IMR-90 (cell line): ENCODE measurements around the gene GPRIN3. TPM values are rescaled to one million over a fixed set of nuclear protein-coding genes. Genes with fewer than 3 reads are reported as not detected.

ENCODE experiments used
- ATAC-seq: fragments of 200-7000 bp; cut with Tn5 transposase; 2 replicates; pipeline ENCODE4 v1.9.1; 2020; ENCODE audit warnings: low read depth, mild to moderate bottlenecking, moderate library complexity
- BruUV-seq: library from RNA; stranded (reverse); fragments of 400-500 nt; replicated peaks from 2 replicates; lab custom pipeline; 2021; lab: Mats Ljungman, UMichigan
- CTCF ChIA-PET: fragments of 300-600 bp; formaldehyde crosslinking; extraction: SDS; loops from one replicate; lab custom pipeline; 2021; ENCODE audit warnings: antibody characterized with exemption; lab: Yijun Ruan, JAX
- POLR2A ChIA-PET: fragments of 300-600 bp; sonication (Branson Sonifier 250); formaldehyde crosslinking; loops from one replicate; lab custom pipeline; 2022; ENCODE audit warnings: antibody characterized with exemption; ENCODE audit not compliant: unreplicated experiment; lab: Charles Lee
- DNase-seq: peaks from one replicate; pipeline ENCODE4 v3.0.0; 2013
- H2AFZ ChIP-seq: replicated peaks from 2 replicates; pipeline ENCODE3; 2013; ENCODE audit warnings: low read length, mild to moderate bottlenecking; ENCODE audit not compliant: poor library complexity
- H2AK5ac ChIP-seq: 2 replicates; pipeline ENCODE4 v1.6.1; 2013; ENCODE audit warnings: low read depth, low read length, inconsistent platforms
- H2AK9ac ChIP-seq: replicated peaks from 2 replicates; pipeline ENCODE3; 2013; ENCODE audit warnings: mild to moderate bottlenecking, low read depth, low read length, moderate library complexity; ENCODE audit not compliant: poor library complexity
- H2BK120ac ChIP-seq: 2 replicates; pipeline ENCODE4 v1.6.1; 2013; ENCODE audit warnings: low read depth, low read length, inconsistent platforms
- H2BK15ac ChIP-seq: 3 replicates; pipeline ENCODE4 v1.6.1; 2013; ENCODE audit warnings: low read depth, low read length, inconsistent platforms
- H2BK20ac ChIP-seq: 2 replicates; pipeline ENCODE4 v1.6.1; 2013; ENCODE audit warnings: low read depth, mild to moderate bottlenecking, inconsistent platforms, low read length, moderate library complexity
- H2BK5ac ChIP-seq: 2 replicates; pipeline ENCODE4 v1.6.1; 2013; ENCODE audit warnings: mild to moderate bottlenecking, low read depth, low read length, inconsistent platforms; ENCODE audit not compliant: poor library complexity, severe bottlenecking
- H3K14ac ChIP-seq: replicated peaks from 2 replicates; pipeline ENCODE4 v1.6.1; 2013; ENCODE audit warnings: low read depth, low read length, inconsistent platforms
- H3K18ac ChIP-seq: 2 replicates; pipeline ENCODE4 v1.6.1; 2013; ENCODE audit warnings: low read depth, low read length, control low read depth
- H3K23ac ChIP-seq: 2 replicates; pipeline ENCODE4 v1.6.1; 2013; ENCODE audit warnings: low read depth, low read length, inconsistent platforms
- H3K27ac ChIP-seq: 2 replicates; pipeline ENCODE4 v1.5.1; 2013; ENCODE audit warnings: mild to moderate bottlenecking, control low read depth, low read length; ENCODE audit not compliant: insufficient read depth
- H3K27me3 ChIP-seq: 2 replicates; pipeline ENCODE4 v1.6.1; 2013; ENCODE audit warnings: low read length; ENCODE audit not compliant: control insufficient read depth, insufficient read depth
- H3K36me3 ChIP-seq: 2 replicates; pipeline ENCODE4 v1.6.1; 2013; ENCODE audit warnings: low read length, mixed read lengths; ENCODE audit not compliant: control insufficient read depth, insufficient read depth
- H3K4ac ChIP-seq: 2 replicates; pipeline ENCODE4 v1.6.1; 2013; ENCODE audit warnings: low read depth, low read length, inconsistent platforms
- H3K4me1 ChIP-seq: 2 replicates; pipeline ENCODE4 v1.6.1; 2013; ENCODE audit warnings: low read length, mixed read lengths; ENCODE audit not compliant: control insufficient read depth, insufficient read depth
- H3K4me2 ChIP-seq: 2 replicates; pipeline ENCODE4 v1.6.1; 2013; ENCODE audit warnings: low read depth, mild to moderate bottlenecking, control low read depth, low read length, moderate library complexity
- H3K4me3 ChIP-seq: 2 replicates; pipeline ENCODE4 v1.5.1; 2013; ENCODE audit warnings: low read depth, mild to moderate bottlenecking, control low read depth, low read length, moderate library complexity; ENCODE audit not compliant: insufficient read depth
- H3K56ac ChIP-seq: 2 replicates; pipeline ENCODE4 v1.6.1; 2013; ENCODE audit warnings: low read length, inconsistent platforms; ENCODE audit not compliant: insufficient read depth; ENCODE audit errors: extremely low read depth
- H3K79me1 ChIP-seq, 2 experiments: 2 replicates each; pipeline ENCODE4 v1.6.1; 2013; ENCODE audit warnings: low read length in 2 of 2, inconsistent platforms in 1 of 2, low read depth in 1 of 2
- H3K9ac ChIP-seq: 2 replicates; pipeline ENCODE4 v1.6.1; 2013; ENCODE audit warnings: low read depth, low read length, control low read depth
- H3K9me1 ChIP-seq: 2 replicates; pipeline ENCODE4 v1.6.1; 2013; ENCODE audit warnings: low read length, inconsistent platforms; ENCODE audit not compliant: insufficient read depth
- H3K9me3 ChIP-seq: 2 replicates; pipeline ENCODE4 v1.6.1; 2013; ENCODE audit warnings: low read length; ENCODE audit not compliant: control insufficient read depth, insufficient read depth
- H4K20me1 ChIP-seq: 2 replicates; pipeline ENCODE4 v1.6.1; 2013; ENCODE audit warnings: low read length, inconsistent platforms; ENCODE audit not compliant: insufficient read depth
- H4K5ac ChIP-seq: 2 replicates; pipeline ENCODE4 v1.6.1; 2013; ENCODE audit warnings: mild to moderate bottlenecking, low read depth, low read length, control low read depth
- H4K8ac ChIP-seq, 2 experiments: 2 replicates each; pipeline ENCODE4 v1.6.1; 2013; ENCODE audit warnings: low read depth in 2 of 2, low read length in 2 of 2, control low read depth in 1 of 2, inconsistent platforms in 1 of 2
- H4K91ac ChIP-seq: 2 replicates; pipeline ENCODE4 v1.6.1; 2013; ENCODE audit warnings: low read depth, low read length, inconsistent platforms; ENCODE audit not compliant: insufficient read depth
- BHLHE40 ChIP-seq: fragments of 150-350 bp; IDR thresholded peaks from 2 replicates; pipeline ENCODE4 v1.6.1; 2016; ENCODE audit warnings: mild to moderate bottlenecking, low read depth, low read length
- CEBPB ChIP-seq: IDR thresholded peaks from 2 replicates; pipeline ENCODE4 v1.6.1; 2012; ENCODE audit warnings: low read depth, low read length, improper control_type of control experiment
- CHD1 ChIP-seq: IDR thresholded peaks from 2 replicates; pipeline ENCODE4 v1.6.1; 2012; ENCODE audit warnings: low read depth, low read length, improper control_type of control experiment
- FOS ChIP-seq: fragments of 150-350 bp; IDR thresholded peaks from 2 replicates; pipeline ENCODE4 v1.6.1; 2016; ENCODE audit warnings: low read depth, low read length
- MAFK ChIP-seq: IDR thresholded peaks from 2 replicates; pipeline ENCODE4 v1.6.1; 2012; ENCODE audit warnings: low read depth, low read length, improper control_type of control experiment
- MAZ ChIP-seq: IDR thresholded peaks from 2 replicates; pipeline ENCODE4 v1.6.1; 2012; ENCODE audit warnings: low read depth, mild to moderate bottlenecking, low read length, improper control_type of control experiment, moderate library complexity, borderline replicate concordance
- MXI1 ChIP-seq: IDR thresholded peaks from 2 replicates; pipeline ENCODE4 v1.6.1; 2012; ENCODE audit warnings: low read depth, mild to moderate bottlenecking, low read length, moderate library complexity, borderline replicate concordance
- NFE2L2 ChIP-seq: fragments of 150-350 bp; IDR thresholded peaks from 2 replicates; pipeline ENCODE4 v1.6.1; 2016; ENCODE audit warnings: low read depth, mild to moderate bottlenecking, low read length
- POLR2A ChIP-seq: IDR thresholded peaks from 2 replicates; pipeline ENCODE4 v1.6.1; 2012; ENCODE audit warnings: mild to moderate bottlenecking, low read depth, low read length
- RAD21 ChIP-seq: IDR thresholded peaks from 2 replicates; pipeline ENCODE4 v1.6.1; 2012; ENCODE audit warnings: low read length, improper control_type of control experiment
- RCOR1 ChIP-seq: IDR thresholded peaks from 2 replicates; pipeline ENCODE4 v1.6.1; 2012; ENCODE audit warnings: mild to moderate bottlenecking, low read length, improper control_type of control experiment; ENCODE audit not compliant: insufficient replicate concordance
- RFX5 ChIP-seq: IDR thresholded peaks from 2 replicates; pipeline ENCODE4 v1.8.0; 2012; ENCODE audit warnings: low read depth, mild to moderate bottlenecking, low read length, moderate library complexity
- SMC3 ChIP-seq: fragments of 150-350 bp; IDR thresholded peaks from 2 replicates; pipeline ENCODE4 v1.6.1; 2016; ENCODE audit warnings: low read depth, mild to moderate bottlenecking, antibody characterized with exemption, low read length, moderate library complexity
- WGBS, 2 experiments: methylation state at CpG; one replicate each; pipeline versions ENCODE4 v1.1.5 to v1.1.7; 2013; ENCODE audit warnings: missing lambda C conversion rate in 2 of 2; ENCODE audit not compliant: insufficient read length in 1 of 2; ENCODE audit errors: extremely low coverage in 2 of 2; 5-methylcytosine and 5-hydroxymethylcytosine counted together
- dilution Hi-C: fragments of 300-500 bp; cut with HindIII; formaldehyde crosslinking; loops from one replicate; pipeline ENCODE4 v1.14.3; 2018; ENCODE audit warnings: low sequenced_read_pairs; ENCODE audit not compliant: unreplicated experiment
- in situ Hi-C: fragments of 300-500 bp; cut with MboI; formaldehyde crosslinking; loops from 3 replicates; pipeline ENCODE4 v1.14.3; 2019; ENCODE audit warnings: low sequenced_read_pairs, inconsistent platforms, mixed read lengths
- intact Hi-C: fragments of 100-400 bp; cut with micrococcal nuclease; formaldehyde crosslinking; loops from 2 replicates; pipeline ENCODE4 v1.10.0; 2022
- polyA plus RNA-seq, 3 experiments: library from polyadenylated mRNA; depleted of rRNA; stranded (reverse); fragments of >200 nt; gene quantifications; 2 replicates each; pipeline ENCODE4 v1.2.3, GENCODE V29; 2012; ENCODE audit warnings: low replicate concordance in 1 of 3
- total RNA-seq: library from RNA; depleted of rRNA; stranded (reverse); fragments of >200 nt; gene quantifications from 2 replicates; pipeline ENCODE4 v1.2.3, GENCODE V29; 2012
- TF ChIP-seq, protein P1 (sequence below): fragments of 150-350 bp; IDR thresholded peaks from 2 replicates; pipeline ENCODE4 v1.6.1; 2016; ENCODE audit warnings: low read depth, mild to moderate bottlenecking, low read length, moderate library complexity, borderline replicate concordance
- TF ChIP-seq, protein P2 (sequence below): conservative IDR thresholded peaks from 2 replicates; pipeline ENCODE4 v1.5.1; 2012; ENCODE audit warnings: mild to moderate bottlenecking, low read depth, low read length, improper control_type of control experiment
- TF ChIP-seq, protein P3 (sequence below): fragments of 150-350 bp; IDR thresholded peaks from 2 replicates; pipeline ENCODE4 v1.6.1; 2017; ENCODE audit warnings: mild to moderate bottlenecking, antibody characterized with exemption, low read length, low read depth

GPRIN3 gene
- total and polyA plus RNA-seq, 2 of the 4 experiments (the other 2 are of a cell fraction): under 0.01 TPM; not detected in 1

DNA sequence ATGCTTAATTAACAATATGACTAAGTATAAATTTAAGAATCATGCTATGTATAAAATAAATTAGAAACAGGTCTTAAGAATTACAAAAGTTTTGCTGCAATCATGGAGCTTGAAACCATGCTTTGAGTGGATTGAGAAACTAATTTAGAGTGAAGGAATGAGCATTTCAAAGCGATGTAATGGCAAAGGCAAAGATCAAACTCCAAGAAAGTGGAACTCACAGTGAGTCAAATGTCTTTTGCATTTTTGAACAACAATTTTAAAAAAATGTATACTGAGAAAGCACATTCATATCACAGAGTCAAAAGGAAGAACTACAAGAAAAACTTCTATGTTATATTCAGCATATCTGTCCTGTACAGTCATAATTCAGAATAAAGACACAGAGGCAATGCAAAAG, 6.6 kb downstream of the GPRIN3 start:
- Histone ChIP-seq H3K9ac (no peak overlapping the region), H3K79me1 (no peaks in the 10 kb centered on the region), H4K91ac (no peak overlapping the region), H2AFZ (no peak overlapping the region), H3K9me3 (no peaks in the 10 kb centered on the region), H4K20me1 (no peaks in the 10 kb centered on the region), H2BK15ac (no peak overlapping the region), H3K4me1 (no peaks in the 10 kb centered on the region), H2BK20ac (no peak overlapping the region), H4K8ac (no peak overlapping the region), H3K4me3 (no peak overlapping the region), H2AK5ac (no peak overlapping the region), H3K18ac (no peak overlapping the region), H3K36me3 (no peaks in the 10 kb centered on the region), H3K4me2 (no peak overlapping the region), H3K14ac (no peak overlapping the region), H2AK9ac (no peak overlapping the region), H3K9me1 (no peaks in the 10 kb centered on the region), H3K27me3 (peaks cover 3% of the 10 kb centered on the region), H2BK120ac (no peak overlapping the region), H3K23ac (no peak overlapping the region), H2BK5ac (no peak overlapping the region), H3K27ac (no peak overlapping the region), H4K5ac (no peak overlapping the region), H3K56ac (no peak overlapping the region), H3K4ac (no peak overlapping the region)
- in situ Hi-C loops: no loop called here
- CTCF ChIA-PET: interaction anchor here (0.6 kb wide), 1 partner anchor 18 kb away, joined by 4 read pairs; no protein-coding TSS in a partner anchor
- WGBS, 2 experiments: no CpG with 5 or more reads among the region's 1 CpG
- dilution Hi-C loops: no loop called here
- TF ChIP-seq RAD21 (no peak), BHLHE40 (no peak), MAFK (no peak), FOS (no peak), MAZ (no peak), RFX5 (no peak), CHD1 (no peak), POLR2A (no peak), SMC3 (no peak), CEBPB (no peak), NFE2L2 (no peak), MXI1 (no peak), RCOR1 (no peak)
- TF ChIP-seq, protein P1, sequence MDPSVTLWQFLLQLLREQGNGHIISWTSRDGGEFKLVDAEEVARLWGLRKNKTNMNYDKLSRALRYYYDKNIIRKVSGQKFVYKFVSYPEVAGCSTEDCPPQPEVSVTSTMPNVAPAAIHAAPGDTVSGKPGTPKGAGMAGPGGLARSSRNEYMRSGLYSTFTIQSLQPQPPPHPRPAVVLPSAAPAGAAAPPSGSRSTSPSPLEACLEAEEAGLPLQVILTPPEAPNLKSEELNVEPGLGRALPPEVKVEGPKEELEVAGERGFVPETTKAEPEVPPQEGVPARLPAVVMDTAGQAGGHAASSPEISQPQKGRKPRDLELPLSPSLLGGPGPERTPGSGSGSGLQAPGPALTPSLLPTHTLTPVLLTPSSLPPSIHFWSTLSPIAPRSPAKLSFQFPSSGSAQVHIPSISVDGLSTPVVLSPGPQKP: no peak
- TF ChIP-seq, protein P2, sequence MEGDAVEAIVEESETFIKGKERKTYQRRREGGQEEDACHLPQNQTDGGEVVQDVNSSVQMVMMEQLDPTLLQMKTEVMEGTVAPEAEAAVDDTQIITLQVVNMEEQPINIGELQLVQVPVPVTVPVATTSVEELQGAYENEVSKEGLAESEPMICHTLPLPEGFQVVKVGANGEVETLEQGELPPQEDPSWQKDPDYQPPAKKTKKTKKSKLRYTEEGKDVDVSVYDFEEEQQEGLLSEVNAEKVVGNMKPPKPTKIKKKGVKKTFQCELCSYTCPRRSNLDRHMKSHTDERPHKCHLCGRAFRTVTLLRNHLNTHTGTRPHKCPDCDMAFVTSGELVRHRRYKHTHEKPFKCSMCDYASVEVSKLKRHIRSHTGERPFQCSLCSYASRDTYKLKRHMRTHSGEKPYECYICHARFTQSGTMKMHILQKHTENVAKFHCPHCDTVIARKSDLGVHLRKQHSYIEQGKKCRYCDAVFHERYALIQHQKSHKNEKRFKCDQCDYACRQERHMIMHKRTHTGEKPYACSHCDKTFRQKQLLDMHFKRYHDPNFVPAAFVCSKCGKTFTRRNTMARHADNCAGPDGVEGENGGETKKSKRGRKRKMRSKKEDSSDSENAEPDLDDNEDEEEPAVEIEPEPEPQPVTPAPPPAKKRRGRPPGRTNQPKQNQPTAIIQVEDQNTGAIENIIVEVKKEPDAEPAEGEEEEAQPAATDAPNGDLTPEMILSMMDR: no peak
- TF ChIP-seq, protein P3, sequence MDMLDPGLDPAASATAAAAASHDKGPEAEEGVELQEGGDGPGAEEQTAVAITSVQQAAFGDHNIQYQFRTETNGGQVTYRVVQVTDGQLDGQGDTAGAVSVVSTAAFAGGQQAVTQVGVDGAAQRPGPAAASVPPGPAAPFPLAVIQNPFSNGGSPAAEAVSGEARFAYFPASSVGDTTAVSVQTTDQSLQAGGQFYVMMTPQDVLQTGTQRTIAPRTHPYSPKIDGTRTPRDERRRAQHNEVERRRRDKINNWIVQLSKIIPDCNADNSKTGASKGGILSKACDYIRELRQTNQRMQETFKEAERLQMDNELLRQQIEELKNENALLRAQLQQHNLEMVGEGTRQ: no peak
- ATAC-seq (no peak), DNase-seq (no peak)
- intact Hi-C loops: no loop called here
- POLR2A ChIA-PET: no interaction called here
- BruUV-seq: no TSS peak
